K562 (cell line): ENCODE measurements around the gene RPP25. TPM values are rescaled to one million over a fixed set of nuclear protein-coding genes. Genes with fewer than 3 reads are reported as not detected.

ENCODE experiments used
- DACH1 ChIP-seq: fragments of 450-650 bp; IDR thresholded peaks from 2 replicates; pipeline ENCODE4 v1.6.1; 2018; ENCODE audit not compliant: partially characterized antibody
- GTF2E2 ChIP-seq: fragments of 200-800 bp; sonication (Bioruptor generic); IDR thresholded peaks from 2 replicates; pipeline ENCODE4 v1.6.1; 2016; ENCODE audit warnings: missing genetic modification characterization, missing compliant biosample characterization
- KDM5B ChIP-seq: fragments of 200-600 bp; sonication (generic); IDR thresholded peaks from 2 replicates; pipeline ENCODE4 v1.6.1; 2012; ENCODE audit warnings: low read depth, mild to moderate bottlenecking, moderate library complexity, low read length, control low read depth, inconsistent platforms; ENCODE audit not compliant: insufficient replicate concordance
- MNT ChIP-seq, 2 experiments: fragments of 450-650 bp; conservative IDR thresholded peaks; 2 replicates each; pipeline ENCODE4 v1.6.1; 2017; ENCODE audit warnings: mild to moderate bottlenecking in 2 of 2, moderate library complexity in 2 of 2
- MTA2 ChIP-seq: fragments of 450-650 bp; IDR thresholded peaks from 2 replicates; pipeline ENCODE4 v1.6.1; 2016; ENCODE audit warnings: low read depth
- NFRKB ChIP-seq: fragments of 450-650 bp; IDR thresholded peaks from 2 replicates; pipeline ENCODE4 v1.6.1; 2016; ENCODE audit warnings: low read depth
- PHF20 ChIP-seq: fragments of 450-650 bp; IDR thresholded peaks from 2 replicates; pipeline ENCODE4 v1.6.1; 2018; ENCODE audit not compliant: partially characterized antibody
- SLC30A9 ChIP-seq: fragments of 250-450 bp; sonication (Bioruptor Pico); IDR thresholded peaks from 2 replicates; pipeline ENCODE4 v1.8.0; 2022; ENCODE audit warnings: mild to moderate bottlenecking, moderate library complexity
- SMARCE1 ChIP-seq: fragments of 450-650 bp; IDR thresholded peaks from 2 replicates; pipeline ENCODE4 v1.7.1; 2016; ENCODE audit warnings: mild to moderate bottlenecking
- SREBF2 ChIP-seq: sonication (generic); formaldehyde crosslinking; IDR thresholded peaks from 2 replicates; pipeline ENCODE4 v1.4.0; 2020; ENCODE audit warnings: mild to moderate bottlenecking, missing genetic modification reagents
- ZKSCAN1 ChIP-seq: fragments of 150-350 bp; IDR thresholded peaks from 2 replicates; pipeline ENCODE4 v1.6.1; 2016; ENCODE audit warnings: low read depth, low read length
- ZNF282 ChIP-seq: sonication (generic); formaldehyde crosslinking; IDR thresholded peaks from 2 replicates; pipeline ENCODE4 v1.8.1; 2023; ENCODE audit warnings: missing genetic modification reagents
- ZNF395 ChIP-seq: fragments of 200-800 bp; sonication (Bioruptor generic); IDR thresholded peaks from 2 replicates; pipeline ENCODE4 v1.6.1; 2017; ENCODE audit warnings: missing genetic modification characterization, missing compliant biosample characterization
- polyA plus RNA-seq, 8 experiments: library from polyadenylated mRNA; depleted of rRNA in 4 of 8; stranded (reverse) in 5 of 8; unstranded in 3 of 8; fragments of >200 nt; fragmentation: Nextera tagmentation in 2 of 8; fragmentation: Illumina TruSeq in 1 of 8; extraction: Ambion mirVana in 2 of 8; extraction: Trizol in 1 of 8; gene quantifications; 2 replicates each; pipeline versions ENCODE4 v1.2.1 to v1.2.3, GENCODE V29; 2011 to 2014; ENCODE audit warnings: inconsistent platforms in 1 of 8, missing spikeins in 1 of 8
- total RNA-seq, 7 experiments: library from RNA; depleted of rRNA in 6 of 7; stranded (reverse); fragments of >200 nt in 6 of 7; fragmentation: Illumina TruSeq in 2 of 7; extraction: Trizol in 2 of 7; gene quantifications; 2 replicates each; pipeline versions ENCODE4 v1.2.1 to v1.2.3, GENCODE V29; 2011 to 2021; ENCODE audit warnings: low replicate concordance in 1 of 7

RPP25 gene
- total and polyA plus RNA-seq, 9 of the 15 experiments (the other 6 are each of a cell fraction or from before 2014, with no cell fraction given) = 1.1 to 12.3 (median 5.6) TPM

DNA sequence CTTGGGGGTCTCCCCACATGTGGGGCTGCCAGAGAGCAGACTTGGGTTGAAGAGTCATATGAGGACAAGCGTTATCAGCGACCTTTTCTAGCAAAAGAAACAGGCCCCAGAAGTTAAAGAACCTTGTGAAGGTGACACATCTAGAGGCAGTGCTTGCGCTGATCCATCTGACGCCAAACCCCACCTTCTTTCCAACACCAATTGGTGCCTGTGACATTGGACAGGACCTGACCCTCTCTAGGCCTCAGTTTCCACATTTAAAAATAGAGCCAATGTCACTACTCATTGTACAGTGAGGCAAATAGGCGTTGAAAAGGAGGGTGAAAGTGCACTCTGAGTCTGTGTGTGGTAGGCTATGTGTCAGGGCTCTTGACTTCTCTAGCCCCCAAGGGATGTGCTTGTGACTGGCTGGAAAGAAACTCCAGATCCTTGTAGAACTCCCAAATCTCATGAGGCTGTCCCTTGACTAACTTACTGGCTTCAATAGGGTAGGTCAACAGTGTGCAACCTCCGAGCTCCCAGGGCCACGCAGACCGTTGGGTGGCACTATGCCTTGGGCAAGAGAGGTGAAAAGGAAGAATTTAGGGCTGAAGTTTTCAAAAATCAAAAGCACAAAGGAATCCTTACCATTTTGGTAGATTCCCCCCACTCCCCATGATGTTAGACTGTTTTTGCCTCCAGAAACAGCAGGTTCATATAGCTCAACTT is 49.3 kb downstream of the RPP25 start (continued):
- TF ChIP-seq ZNF282 (CRISPR knock-in tag) = no peak
- no peak for TF ChIP-seq SLC30A9
- TF ChIP-seq ZKSCAN1 = no peak
- 0 out of 4 replicates have a peak, but pooled peaks of 1 of the 2 experiments have one; percentile 7 for TF ChIP-seq MNT (conservative IDR thresholded peaks at IDR 0.05)
- TF ChIP-seq PHF20 = no peak
- TF ChIP-seq SREBF2 (CRISPR knock-in tag) = no peak
- TF ChIP-seq NFRKB = 0 out of 2 replicates have a peak, but pooled peaks have one; percentile 14
- no peak for TF ChIP-seq MTA2
- 0 out of 2 replicates have a peak, but pooled peaks have one; percentile 52 for TF ChIP-seq ZNF395 (CRISPR knock-in tag)
- 0 out of 2 replicates have a peak, but pooled peaks have one; percentile 22 for TF ChIP-seq SMARCE1
- 0 out of 2 replicates have a peak, but pooled peaks have one; percentile 59 for TF ChIP-seq GTF2E2 (tag)
- TF ChIP-seq KDM5B = no peak
- no peak for TF ChIP-seq DACH1
